Esophagus squamous epithelium (tissue), 4 donors: ENCODE results near the gene ZNF521.

Source experiments
- CTCF ChIP-seq, 6 experiments: fragments of 450-650 bp in 4 of 6; fragments of 200-600 bp in 2 of 6; sonication (generic) in 2 of 6; IDR thresholded peaks; one replicate each; pipeline ENCODE4 v1.5.1; 2016 to 2019; ENCODE audit warnings: antibody characterized with exemption in 6 of 6, mild to moderate bottlenecking in 4 of 6, moderate library complexity in 4 of 6
- POLR2A ChIP-seq, 4 donors: fragments of 450-650 bp; IDR thresholded peaks; one replicate each; pipeline ENCODE4 v1.6.1; 2017; ENCODE audit warnings: antibody characterized with exemption in 4 of 4, mild to moderate bottlenecking in 4 of 4, moderate library complexity in 3 of 4

GRCh38 chr18:25349131-25349925 is 2.6 kb downstream of the ZNF521 start:
- no peak for TF ChIP-seq CTCF (IDR thresholded peaks at IDR 0.05)
- no peak for TF ChIP-seq POLR2A (IDR thresholded peaks at IDR 0.05)
